ENCODE results near the gene SUCLG2.

DNA sequence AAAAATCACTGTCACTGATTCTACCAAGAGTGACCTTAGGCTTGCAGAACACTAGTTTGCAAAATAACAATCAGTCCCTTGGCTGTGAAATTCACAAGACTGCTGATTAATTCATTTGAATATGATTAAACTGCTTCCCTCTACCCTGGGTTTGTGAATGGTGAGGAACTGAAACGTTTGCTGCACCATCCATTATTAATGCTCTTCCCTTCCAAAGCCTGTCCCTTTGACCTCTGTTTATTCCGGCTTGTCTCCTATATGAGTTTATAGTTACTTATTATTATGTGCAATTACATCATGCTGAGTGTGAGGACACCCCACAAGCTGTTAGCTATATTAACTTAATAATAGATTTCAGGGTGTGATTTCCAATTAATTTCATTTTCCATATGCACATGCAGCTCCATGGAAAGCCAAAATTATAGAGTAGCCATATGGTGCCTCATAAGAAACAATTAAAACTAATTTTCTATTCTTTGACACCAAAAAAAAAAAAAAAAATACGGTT lies 96.5 kb downstream of the SUCLG2 start:
- TF ChIP-seq YY1 (tag by site-specific recombination; IDR thresholded peaks at IDR 0.05) (no peak), HOXC10 (CRISPR knock-in tag; IDR thresholded peaks at IDR 0.05) (no peak)
